HCT116 (cell line): ENCODE data around the gene AP5S1.

Experiments
- POLR2A ChIP-seq: IDR thresholded peaks from 2 replicates; pipeline ENCODE4 v1.7.0; 2011; ENCODE audit warnings: borderline replicate concordance; ENCODE audit not compliant: insufficient read depth, insufficient read length; ENCODE audit errors: extremely low read depth
- POLR2AphosphoS5 ChIP-seq: IDR thresholded peaks from 2 replicates; pipeline ENCODE4 v1.6.1; 2011; ENCODE audit warnings: mild to moderate bottlenecking, low read depth, low read length, moderate library complexity
- SP1 ChIP-seq: IDR thresholded peaks from 2 replicates; pipeline ENCODE4 v1.6.1; 2012; ENCODE audit warnings: low read depth
- ZNF274 ChIP-seq: fragments of 200-500 bp; sonication (Bioruptor generic); IDR thresholded peaks from 2 replicates; pipeline ENCODE4 v1.6.1; 2014; ENCODE audit warnings: mild to moderate bottlenecking, low read depth, low read length, inconsistent platforms

GRCh38 chr20:3798373-3798768, 22.0 kb upstream of the AP5S1 start:
- TF ChIP-seq POLR2A (no peak), ZNF274 (no peak), SP1 (no peak), POLR2AphosphoS5 (no peak)
